ENCODE measurements around the gene PPM1H. TPM values are rescaled to one million over a fixed set of nuclear protein-coding genes. Genes with fewer than 3 reads are reported as not detected.
A peak's percentile ranks its signal among the peaks of the same experiment; 100 is the strongest.

Gene PPM1H
- total and polyA plus RNA-seq, 10 of the 15 experiments (the other 5 are each of a cell fraction or from before 2014, with no cell fraction given) = 0.11 to 0.83 (median 0.49) TPM

- POLR2A ChIA-PET = interaction anchor here (0.9 kb wide), 1 partner anchor 211 kb away, joined by 3 read pairs; no protein-coding TSS in a partner anchor
- in situ Hi-C loops (cut with MboI) = no loop called here
- peak; percentile 89 for FAIRE-seq
- TF ChIP-seq RAD21 (IDR thresholded peaks at IDR 0.05; ENCODE audit: insufficient read depth, low read depth, low read length) (peak; percentile 81), IRF4 (IDR thresholded peaks at IDR 0.05; ENCODE audit: low read depth, low read length) (no peak), YY1 (IDR thresholded peaks at IDR 0.05; ENCODE audit: low read depth, low read length) (0 out of 2 replicates have a peak, but pooled peaks have one; percentile 30), MTA2 (IDR thresholded peaks at IDR 0.05; ENCODE audit: low read depth) (no peak), SUZ12 (IDR thresholded peaks at IDR 0.05; ENCODE audit: unreplicated experiment) (no peak), FOXM1 (IDR thresholded peaks at IDR 0.05; ENCODE audit: low read depth, low read length) (no peak), SMC3 (IDR thresholded peaks at IDR 0.05; ENCODE audit: borderline replicate concordance, low read length) (peak; percentile 56), CTCF (IDR thresholded peaks at IDR 0.05 in 2 of 3, conservative IDR thresholded peaks at IDR 0.05 in 1 of 3; ENCODE audit: control insufficient read depth in 2 of 3, extremely low read depth in 1 of 3, insufficient read depth in 1 of 3, low read depth in 3 of 3, low read length in 3 of 3) (peak; percentile 71 to 78 (median 78)), NR2C2 (IDR thresholded peaks at IDR 0.05; ENCODE audit: borderline replicate concordance, control insufficient read depth, insufficient read length, low read depth) (no peak), TAF1 (IDR thresholded peaks at IDR 0.05; ENCODE audit: borderline replicate concordance, low read depth, low read length) (no peak), JUNB (IDR thresholded peaks at IDR 0.05) (no peak), CHD2 (IDR thresholded peaks at IDR 0.05; ENCODE audit: borderline replicate concordance, low read depth, low read length) (no peak), ZBTB40 (IDR thresholded peaks at IDR 0.05; ENCODE audit: borderline replicate concordance) (no peak), MTA3 (IDR thresholded peaks at IDR 0.05; ENCODE audit: borderline replicate concordance, low read length) (no peak)
These were observed 121.7 kb downstream of the PPM1H start for GRCh38 chr12:62813031-62813829.

More at GRCh38 chr12:62813031-62813829, 121.7 kb downstream of the PPM1H start:
- WGBS (ENCODE audit: insufficient coverage, insufficient replicate concordance, low lambda C conversion rate, missing lambda C conversion rate) = under 1% methylated on average over 18 of the region's 18 CpGs
- ChIA-PET CTCF (interaction anchor here (0.6 to 5.1 kb wide), 42 partner anchors 9 to 1272 kb away, joined by 3 to 63 read pairs (median 4); no protein-coding TSS in a partner anchor), RAD21 (ENCODE audit: unreplicated experiment) (interaction anchor here (0.8 to 3.3 kb wide), 9 partner anchors 9 to 378 kb away, joined by 3 to 14 read pairs (median 6); no protein-coding TSS in a partner anchor), SMC1A (ENCODE audit: uncharacterized antibody, unreplicated experiment) (interaction anchor here (0.6 to 2.6 kb wide), 17 partner anchors 10 to 498 kb away, joined by 3 to 14 read pairs (median 4); no protein-coding TSS in a partner anchor)
- peak overlapping the region; percentile 57; the same call in 1 of the 2 replicates for H3K4me2 ChIP-seq (ENCODE audit: control insufficient read depth, insufficient read depth)
- DNase-seq (ENCODE audit: low read depth, low spot score) (no peak), ATAC-seq (peak; percentile 90)
- H3K27me3 ChIP-seq (replicated peaks in 1 of 2; ENCODE audit: control insufficient read depth in 2 of 2, insufficient read depth in 2 of 2, low read length in 1 of 2) = peaks cover 0 to 3% of the 10 kb centered on the region in 2 experiments; a peak in 1 of 4 replicates
- no peaks in the 10 kb centered on the region for H3K36me3 ChIP-seq (ENCODE audit: control insufficient read depth in 2 of 2, insufficient read depth in 2 of 2, low read length in 1 of 2)
- no peaks in the 10 kb centered on the region for H4K20me1 ChIP-seq (ENCODE audit: control insufficient read depth, insufficient read depth)
- H3K9me3 ChIP-seq (replicated peaks; ENCODE audit: control insufficient read depth, insufficient read depth, low read length) = no peaks in the 10 kb centered on the region
- no TSS peak for BruUV-seq (replicated peaks)
- no peak overlapping the region for H3K27ac ChIP-seq (ENCODE audit: control insufficient read depth, insufficient read depth)
- peaks cover 6% of the 10 kb centered on the region; the same call in 1 of the 2 replicates for H3K4me1 ChIP-seq (ENCODE audit: control insufficient read depth, insufficient read depth, low read length)
- intact Hi-C loops (cut with micrococcal nuclease; ENCODE audit: unreplicated experiment) = loop anchor here (5.0 kb wide), 2 partner anchors 254 to 376 kb away; no protein-coding TSS in a partner anchor
- H3K79me2 ChIP-seq (ENCODE audit: control insufficient read depth, insufficient read depth, low read length) = no peaks in the 10 kb centered on the region
- peak overlapping the region; percentile 92 for H2AFZ ChIP-seq (ENCODE audit: control insufficient read depth, low read depth, low read length)
- H3K4me3 ChIP-seq = no peak overlapping the region
- no peak overlapping the region for H3K9ac ChIP-seq (ENCODE audit: control insufficient read depth, insufficient read depth, low read length)

All from GM12878 (cell line).